Vagina (tissue), 2 donors: ENCODE measurements around the gene TANK.

Experiments
- CTCF ChIP-seq, 3 experiments: fragments of 450-650 bp in 2 of 3; fragments of 200-600 bp in 1 of 3; sonication (generic) in 1 of 3; IDR thresholded peaks; one replicate each; pipeline ENCODE4 v1.5.1; 2017 to 2019; ENCODE audit warnings: antibody characterized with exemption in 3 of 3, mild to moderate bottlenecking in 2 of 3, moderate library complexity in 2 of 3
- POLR2A ChIP-seq, 2 donors: fragments of 450-650 bp; IDR thresholded peaks; one replicate each; pipeline ENCODE4 v1.6.1; 2017; ENCODE audit warnings: antibody characterized with exemption in 2 of 2, mild to moderate bottlenecking in 2 of 2, moderate library complexity in 2 of 2
- POLR2AphosphoS5 ChIP-seq, 2 donors: sonication (generic); formaldehyde crosslinking; IDR thresholded peaks; one replicate each; pipeline ENCODE4 v1.9.0; 2017; ENCODE audit warnings: antibody characterized with exemption in 2 of 2, mild to moderate bottlenecking in 2 of 2, low read depth in 1 of 2; ENCODE audit not compliant: insufficient read depth in 1 of 2

GRCh38 chr2:161208527-161209139 lies 48.4 kb downstream of the TANK start:
- TF ChIP-seq CTCF (IDR thresholded peaks at IDR 0.05) (no peak), POLR2A (IDR thresholded peaks at IDR 0.05) (no peak), POLR2AphosphoS5 (IDR thresholded peaks at IDR 0.05; ENCODE audit: insufficient read depth in 1 of 2, low read depth in 1 of 2) (no peak)
